ENCODE results near the gene ZNF366.

The ZNF366 gene

GRCh38 chr5:72476721-72477120, 30.5 kb downstream of the ZNF366 start:
- no peak overlapping the region for H3K4me3 ChIP-seq (ENCODE audit: low read depth, low read length)
- DNase-seq (ENCODE audit: low read depth), result no peak
- TF ChIP-seq CTCF (conservative IDR thresholded peaks at IDR 0.05; ENCODE audit: low read depth, low read length), result no peak

- no peak overlapping the region for H3K4me3 ChIP-seq (ENCODE audit: low read depth, low read length)
- no peak for TF ChIP-seq CTCF (conservative IDR thresholded peaks at IDR 0.05; ENCODE audit: low read depth, low read length)
- no peak for DNase-seq (ENCODE audit: low read depth)
Measured at GRCh38 chr5:72476275-72476674, 30.9 kb downstream of the ZNF366 start.

- no peak for TF ChIP-seq CTCF (conservative IDR thresholded peaks at IDR 0.05; ENCODE audit: low read depth, low read length)
- no peak for DNase-seq (ENCODE audit: low read depth)
- no peak overlapping the region for H3K4me3 ChIP-seq (ENCODE audit: low read depth, low read length)
Measured at GRCh38 chr5:72474516-72474915, 32.7 kb downstream of the ZNF366 start.

- DNase-seq (ENCODE audit: low read depth), result no peak
- no peak overlapping the region for H3K4me3 ChIP-seq (ENCODE audit: low read depth, low read length)
- no peak for TF ChIP-seq CTCF (conservative IDR thresholded peaks at IDR 0.05; ENCODE audit: low read depth, low read length)
Measured at GRCh38 chr5:72474046-72474500, 33.1 kb downstream of the ZNF366 start.

GRCh38 chr5:72472666-72473422, 34.4 kb downstream of the ZNF366 start:
- DNase-seq (ENCODE audit: low read depth), result no peak
- TF ChIP-seq CTCF (conservative IDR thresholded peaks at IDR 0.05; ENCODE audit: low read depth, low read length), result no peak
- no peak overlapping the region for H3K4me3 ChIP-seq (ENCODE audit: low read depth, low read length)

GRCh38 chr5:72472031-72472430, 35.2 kb downstream of the ZNF366 start:
- no peak overlapping the region for H3K4me3 ChIP-seq (ENCODE audit: low read depth, low read length)
- TF ChIP-seq CTCF (conservative IDR thresholded peaks at IDR 0.05; ENCODE audit: low read depth, low read length), result no peak
- DNase-seq (ENCODE audit: low read depth), result no peak

GRCh38 chr5:72470826-72471225, 36.4 kb downstream of the ZNF366 start:
- TF ChIP-seq CTCF (conservative IDR thresholded peaks at IDR 0.05; ENCODE audit: low read depth, low read length), result no peak
- no peak for DNase-seq (ENCODE audit: low read depth)
- H3K4me3 ChIP-seq (ENCODE audit: low read depth, low read length), result no peak overlapping the region
